Measurements from ENCODE around the gene PYDC1.
"Not testable (repeated sequence)": the region's sequence is repeated elsewhere in the genome, so short reads cannot be mapped to it uniquely, and the experiment has no call there.

DNA sequence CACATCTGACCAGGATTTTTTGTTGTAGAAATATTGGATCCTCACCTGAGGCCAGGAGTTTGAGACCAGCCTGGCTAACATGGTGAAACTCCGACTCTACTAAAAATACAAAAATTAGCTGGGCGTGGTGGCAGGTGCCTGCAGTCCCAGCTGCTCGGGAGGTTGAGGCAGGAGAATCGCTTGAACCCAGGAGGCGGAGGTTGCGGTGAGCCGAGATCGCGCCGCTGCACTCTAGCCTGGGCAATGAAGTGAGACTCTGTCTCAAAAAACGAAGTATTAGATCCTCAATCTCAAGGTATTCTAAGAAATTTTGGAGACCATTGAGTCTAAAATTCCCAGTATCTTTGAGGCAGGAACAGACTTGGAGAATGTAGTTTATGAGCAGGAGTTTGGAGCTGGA, 21.1 kb downstream of the PYDC1 start:
- TF ChIP-seq, protein P1, sequence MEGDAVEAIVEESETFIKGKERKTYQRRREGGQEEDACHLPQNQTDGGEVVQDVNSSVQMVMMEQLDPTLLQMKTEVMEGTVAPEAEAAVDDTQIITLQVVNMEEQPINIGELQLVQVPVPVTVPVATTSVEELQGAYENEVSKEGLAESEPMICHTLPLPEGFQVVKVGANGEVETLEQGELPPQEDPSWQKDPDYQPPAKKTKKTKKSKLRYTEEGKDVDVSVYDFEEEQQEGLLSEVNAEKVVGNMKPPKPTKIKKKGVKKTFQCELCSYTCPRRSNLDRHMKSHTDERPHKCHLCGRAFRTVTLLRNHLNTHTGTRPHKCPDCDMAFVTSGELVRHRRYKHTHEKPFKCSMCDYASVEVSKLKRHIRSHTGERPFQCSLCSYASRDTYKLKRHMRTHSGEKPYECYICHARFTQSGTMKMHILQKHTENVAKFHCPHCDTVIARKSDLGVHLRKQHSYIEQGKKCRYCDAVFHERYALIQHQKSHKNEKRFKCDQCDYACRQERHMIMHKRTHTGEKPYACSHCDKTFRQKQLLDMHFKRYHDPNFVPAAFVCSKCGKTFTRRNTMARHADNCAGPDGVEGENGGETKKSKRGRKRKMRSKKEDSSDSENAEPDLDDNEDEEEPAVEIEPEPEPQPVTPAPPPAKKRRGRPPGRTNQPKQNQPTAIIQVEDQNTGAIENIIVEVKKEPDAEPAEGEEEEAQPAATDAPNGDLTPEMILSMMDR (conservative IDR thresholded peaks at IDR 0.05; ENCODE audit: low read depth in 2 of 2) = not testable (repeated sequence)
- not testable (repeated sequence) for TF ChIP-seq CREB1 (CRISPR knock-in tag; IDR thresholded peaks at IDR 0.05; ENCODE audit: low read depth); POLR2AphosphoS5 (IDR thresholded peaks at IDR 0.05; ENCODE audit: low read depth); EZH2 (IDR thresholded peaks at IDR 0.05; ENCODE audit: low read depth, unreplicated experiment); ZNF114 (CRISPR knock-in tag; IDR thresholded peaks at IDR 0.05); EZH2phosphoT487 (IDR thresholded peaks at IDR 0.05; ENCODE audit: unreplicated experiment); JUNB (IDR thresholded peaks at IDR 0.05; ENCODE audit: unreplicated experiment); ZNF331 (CRISPR knock-in tag; IDR thresholded peaks at IDR 0.05; ENCODE audit: low read depth); NANOG (IDR thresholded peaks at IDR 0.05; ENCODE audit: borderline replicate concordance)
- TF ChIP-seq, protein P2, sequence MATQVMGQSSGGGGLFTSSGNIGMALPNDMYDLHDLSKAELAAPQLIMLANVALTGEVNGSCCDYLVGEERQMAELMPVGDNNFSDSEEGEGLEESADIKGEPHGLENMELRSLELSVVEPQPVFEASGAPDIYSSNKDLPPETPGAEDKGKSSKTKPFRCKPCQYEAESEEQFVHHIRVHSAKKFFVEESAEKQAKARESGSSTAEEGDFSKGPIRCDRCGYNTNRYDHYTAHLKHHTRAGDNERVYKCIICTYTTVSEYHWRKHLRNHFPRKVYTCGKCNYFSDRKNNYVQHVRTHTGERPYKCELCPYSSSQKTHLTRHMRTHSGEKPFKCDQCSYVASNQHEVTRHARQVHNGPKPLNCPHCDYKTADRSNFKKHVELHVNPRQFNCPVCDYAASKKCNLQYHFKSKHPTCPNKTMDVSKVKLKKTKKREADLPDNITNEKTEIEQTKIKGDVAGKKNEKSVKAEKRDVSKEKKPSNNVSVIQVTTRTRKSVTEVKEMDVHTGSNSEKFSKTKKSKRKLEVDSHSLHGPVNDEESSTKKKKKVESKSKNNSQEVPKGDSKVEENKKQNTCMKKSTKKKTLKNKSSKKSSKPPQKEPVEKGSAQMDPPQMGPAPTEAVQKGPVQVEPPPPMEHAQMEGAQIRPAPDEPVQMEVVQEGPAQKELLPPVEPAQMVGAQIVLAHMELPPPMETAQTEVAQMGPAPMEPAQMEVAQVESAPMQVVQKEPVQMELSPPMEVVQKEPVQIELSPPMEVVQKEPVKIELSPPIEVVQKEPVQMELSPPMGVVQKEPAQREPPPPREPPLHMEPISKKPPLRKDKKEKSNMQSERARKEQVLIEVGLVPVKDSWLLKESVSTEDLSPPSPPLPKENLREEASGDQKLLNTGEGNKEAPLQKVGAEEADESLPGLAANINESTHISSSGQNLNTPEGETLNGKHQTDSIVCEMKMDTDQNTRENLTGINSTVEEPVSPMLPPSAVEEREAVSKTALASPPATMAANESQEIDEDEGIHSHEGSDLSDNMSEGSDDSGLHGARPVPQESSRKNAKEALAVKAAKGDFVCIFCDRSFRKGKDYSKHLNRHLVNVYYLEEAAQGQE (IDR thresholded peaks at IDR 0.05; ENCODE audit: unreplicated experiment) = not testable (repeated sequence)
- TF ChIP-seq, protein P3, sequence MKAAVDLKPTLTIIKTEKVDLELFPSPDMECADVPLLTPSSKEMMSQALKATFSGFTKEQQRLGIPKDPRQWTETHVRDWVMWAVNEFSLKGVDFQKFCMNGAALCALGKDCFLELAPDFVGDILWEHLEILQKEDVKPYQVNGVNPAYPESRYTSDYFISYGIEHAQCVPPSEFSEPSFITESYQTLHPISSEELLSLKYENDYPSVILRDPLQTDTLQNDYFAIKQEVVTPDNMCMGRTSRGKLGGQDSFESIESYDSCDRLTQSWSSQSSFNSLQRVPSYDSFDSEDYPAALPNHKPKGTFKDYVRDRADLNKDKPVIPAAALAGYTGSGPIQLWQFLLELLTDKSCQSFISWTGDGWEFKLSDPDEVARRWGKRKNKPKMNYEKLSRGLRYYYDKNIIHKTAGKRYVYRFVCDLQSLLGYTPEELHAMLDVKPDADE (IDR thresholded peaks at IDR 0.05) = not testable (repeated sequence)
- TF ChIP-seq, protein P4, sequence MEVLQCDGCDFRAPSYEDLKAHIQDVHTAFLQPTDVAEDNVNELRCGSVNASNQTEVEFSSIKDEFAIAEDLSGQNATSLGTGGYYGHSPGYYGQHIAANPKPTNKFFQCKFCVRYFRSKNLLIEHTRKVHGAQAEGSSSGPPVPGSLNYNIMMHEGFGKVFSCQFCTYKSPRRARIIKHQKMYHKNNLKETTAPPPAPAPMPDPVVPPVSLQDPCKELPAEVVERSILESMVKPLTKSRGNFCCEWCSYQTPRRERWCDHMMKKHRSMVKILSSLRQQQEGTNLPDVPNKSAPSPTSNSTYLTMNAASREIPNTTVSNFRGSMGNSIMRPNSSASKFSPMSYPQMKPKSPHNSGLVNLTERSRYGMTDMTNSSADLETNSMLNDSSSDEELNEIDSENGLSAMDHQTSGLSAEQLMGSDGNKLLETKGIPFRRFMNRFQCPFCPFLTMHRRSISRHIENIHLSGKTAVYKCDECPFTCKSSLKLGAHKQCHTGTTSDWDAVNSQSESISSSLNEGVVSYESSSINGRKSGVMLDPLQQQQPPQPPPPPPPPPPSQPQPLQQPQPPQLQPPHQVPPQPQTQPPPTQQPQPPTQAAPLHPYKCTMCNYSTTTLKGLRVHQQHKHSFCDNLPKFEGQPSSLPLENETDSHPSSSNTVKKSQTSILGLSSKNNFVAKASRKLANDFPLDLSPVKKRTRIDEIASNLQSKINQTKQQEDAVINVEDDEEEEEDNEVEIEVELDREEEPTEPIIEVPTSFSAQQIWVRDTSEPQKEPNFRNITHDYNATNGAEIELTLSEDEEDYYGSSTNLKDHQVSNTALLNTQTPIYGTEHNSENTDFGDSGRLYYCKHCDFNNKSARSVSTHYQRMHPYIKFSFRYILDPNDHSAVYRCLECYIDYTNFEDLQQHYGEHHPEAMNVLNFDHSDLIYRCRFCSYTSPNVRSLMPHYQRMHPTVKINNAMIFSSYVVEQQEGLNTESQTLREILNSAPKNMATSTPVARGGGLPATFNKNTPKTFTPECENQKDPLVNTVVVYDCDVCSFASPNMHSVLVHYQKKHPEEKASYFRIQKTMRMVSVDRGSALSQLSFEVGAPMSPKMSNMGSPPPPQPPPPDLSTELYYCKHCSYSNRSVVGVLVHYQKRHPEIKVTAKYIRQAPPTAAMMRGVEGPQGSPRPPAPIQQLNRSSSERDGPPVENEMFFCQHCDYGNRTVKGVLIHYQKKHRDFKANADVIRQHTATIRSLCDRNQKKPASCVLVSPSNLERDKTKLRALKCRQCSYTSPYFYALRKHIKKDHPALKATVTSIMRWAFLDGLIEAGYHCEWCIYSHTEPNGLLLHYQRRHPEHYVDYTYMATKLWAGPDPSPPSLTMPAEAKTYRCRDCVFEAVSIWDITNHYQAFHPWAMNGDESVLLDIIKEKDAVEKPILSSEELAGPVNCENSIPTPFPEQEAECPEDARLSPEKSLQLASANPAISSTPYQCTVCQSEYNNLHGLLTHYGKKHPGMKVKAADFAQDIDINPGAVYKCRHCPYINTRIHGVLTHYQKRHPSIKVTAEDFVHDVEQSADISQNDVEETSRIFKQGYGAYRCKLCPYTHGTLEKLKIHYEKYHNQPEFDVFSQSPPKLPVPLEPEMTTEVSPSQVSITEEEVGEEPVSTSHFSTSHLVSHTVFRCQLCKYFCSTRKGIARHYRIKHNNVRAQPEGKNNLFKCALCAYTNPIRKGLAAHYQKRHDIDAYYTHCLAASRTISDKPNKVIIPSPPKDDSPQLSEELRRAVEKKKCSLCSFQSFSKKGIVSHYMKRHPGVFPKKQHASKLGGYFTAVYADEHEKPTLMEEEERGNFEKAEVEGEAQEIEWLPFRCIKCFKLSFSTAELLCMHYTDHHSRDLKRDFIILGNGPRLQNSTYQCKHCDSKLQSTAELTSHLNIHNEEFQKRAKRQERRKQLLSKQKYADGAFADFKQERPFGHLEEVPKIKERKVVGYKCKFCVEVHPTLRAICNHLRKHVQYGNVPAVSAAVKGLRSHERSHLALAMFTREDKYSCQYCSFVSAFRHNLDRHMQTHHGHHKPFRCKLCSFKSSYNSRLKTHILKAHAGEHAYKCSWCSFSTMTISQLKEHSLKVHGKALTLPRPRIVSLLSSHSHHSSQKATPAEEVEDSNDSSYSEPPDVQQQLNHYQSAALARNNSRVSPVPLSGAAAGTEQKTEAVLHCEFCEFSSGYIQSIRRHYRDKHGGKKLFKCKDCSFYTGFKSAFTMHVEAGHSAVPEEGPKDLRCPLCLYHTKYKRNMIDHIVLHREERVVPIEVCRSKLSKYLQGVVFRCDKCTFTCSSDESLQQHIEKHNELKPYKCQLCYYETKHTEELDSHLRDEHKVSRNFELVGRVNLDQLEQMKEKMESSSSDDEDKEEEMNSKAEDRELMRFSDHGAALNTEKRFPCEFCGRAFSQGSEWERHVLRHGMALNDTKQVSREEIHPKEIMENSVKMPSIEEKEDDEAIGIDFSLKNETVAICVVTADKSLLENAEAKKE (CRISPR knock-in tag; IDR thresholded peaks at IDR 0.05) = not testable (repeated sequence)
